H1 (cell line): ENCODE results near the gene LSG1. TPM values are rescaled to one million over a fixed set of nuclear protein-coding genes. Genes with fewer than 3 reads are reported as not detected.

ENCODE experiments used
- CTCF ChIA-PET: fragments of 300-600 bp; sonication (Branson Sonifier 250); formaldehyde crosslinking; loops from one replicate; lab custom pipeline; 2021; ENCODE audit not compliant: partially characterized antibody; lab: Charles Lee
- POLR2A ChIA-PET: fragments of 300-600 bp; sonication (Branson Sonifier 250); formaldehyde crosslinking; loops from one replicate; lab custom pipeline; 2021; ENCODE audit warnings: inconsistent platforms; ENCODE audit not compliant: partially characterized antibody; lab: Charles Lee
- DNase-seq, 2 experiments: peaks; one replicate each; pipeline versions ENCODE4 v3.0.0 to v3.0.0-alpha.2; 2010 to 2022; ENCODE audit warnings: low spot score in 2 of 2, low read depth in 1 of 2, mixed read lengths in 1 of 2
- FAIRE-seq: peaks from 2 replicates; lab custom pipeline; 2011; peaks lifted over from hg19 to GRCh38; lab: Jason Lieb, UNC
- H2AFZ ChIP-seq: 2 replicates; pipeline ENCODE4 v1.8.1; 2012; ENCODE audit warnings: low read length, inconsistent platforms
- H2AK5ac ChIP-seq: 2 replicates; pipeline ENCODE4 v1.6.1; 2013; ENCODE audit warnings: low read depth, low read length
- H2BK120ac ChIP-seq: replicated peaks from 2 replicates; pipeline ENCODE3; 2013; ENCODE audit warnings: low read depth, low read length, inconsistent platforms
- H2BK12ac ChIP-seq: 2 replicates; pipeline ENCODE4 v1.6.1; 2013; ENCODE audit warnings: low read depth, low read length
- H2BK15ac ChIP-seq: 2 replicates; pipeline ENCODE4 v1.6.1; 2013; ENCODE audit warnings: low read length
- H2BK20ac ChIP-seq: 2 replicates; pipeline ENCODE4 v1.6.1; 2013; ENCODE audit warnings: low read length
- H2BK5ac ChIP-seq: 2 replicates; pipeline ENCODE4 v1.6.1; 2013; ENCODE audit warnings: low read depth, low read length
- H3K14ac ChIP-seq: 2 replicates; pipeline ENCODE4 v1.6.1; 2013; ENCODE audit warnings: inconsistent platforms; ENCODE audit not compliant: insufficient read length
- H3K18ac ChIP-seq: 2 replicates; pipeline ENCODE4 v1.6.1; 2013; ENCODE audit warnings: low read length; ENCODE audit errors: extremely low read depth
- H3K23ac ChIP-seq: 2 replicates; pipeline ENCODE4 v1.6.1; 2013; ENCODE audit warnings: inconsistent platforms; ENCODE audit not compliant: insufficient read length
- H3K23me2 ChIP-seq: 2 replicates; pipeline ENCODE4 v1.6.1; 2013; ENCODE audit warnings: low read depth, low read length
- H3K27ac ChIP-seq: 2 replicates; pipeline ENCODE4 v1.6.1; 2011; ENCODE audit warnings: low read depth, low read length, inconsistent platforms
- H3K27me3 ChIP-seq, 4 experiments: replicated peaks in 1 of 4; 1 replicate in 1 of 4; 2 replicates in 3 of 4; pipeline versions ENCODE4 v1.6.1 to v1.8.1; 2011 to 2013; ENCODE audit warnings: low read length in 3 of 4, mild to moderate bottlenecking in 3 of 4, inconsistent platforms in 2 of 4, mixed read lengths in 2 of 4, moderate library complexity in 1 of 4; ENCODE audit not compliant: control insufficient read depth in 3 of 4, insufficient read depth in 3 of 4; ENCODE audit errors: extremely low read depth in 1 of 4
- H3K36me3 ChIP-seq, 4 experiments: 2 replicates each; pipeline versions ENCODE4 v1.6.1 to v1.8.1; 2011 to 2013; ENCODE audit warnings: mild to moderate bottlenecking in 4 of 4, low read length in 3 of 4, moderate library complexity in 2 of 4, control low read depth in 1 of 4, inconsistent platforms in 1 of 4; ENCODE audit not compliant: insufficient read depth in 4 of 4, control insufficient read depth in 2 of 4
- H3K4ac ChIP-seq: replicated peaks from 2 replicates; pipeline ENCODE3; 2013; ENCODE audit warnings: low read length, low read depth, mixed read lengths, inconsistent platforms; ENCODE audit not compliant: insufficient read length
- H3K4me1 ChIP-seq, 4 experiments: replicated peaks in 1 of 4; 1 replicate in 1 of 4; 2 replicates in 3 of 4; pipeline versions ENCODE4 v1.6.1 to v1.8.1; 2011 to 2013; ENCODE audit warnings: low read length in 3 of 4, inconsistent platforms in 2 of 4, mixed read lengths in 1 of 4; ENCODE audit not compliant: insufficient read depth in 4 of 4, control insufficient read depth in 3 of 4
- H3K4me2 ChIP-seq, 2 experiments: 2 replicates each; pipeline versions ENCODE4 v1.6.1 to v1.8.1; 2011 to 2013; ENCODE audit warnings: low read depth in 2 of 2, low read length in 2 of 2, control low read depth in 1 of 2, inconsistent platforms in 1 of 2, mild to moderate bottlenecking in 1 of 2; ENCODE audit not compliant: insufficient read depth in 1 of 2
- H3K4me3 ChIP-seq, 4 experiments: fragments of 200-600, 300-600 bp in 1 of 4; sonication (generic), shearing (Covaris generic), sonication (Bioruptor Twin) in 1 of 4; 2 replicates each; pipeline versions ENCODE4 v1.5.1 to v1.8.1; 2011 to 2016; ENCODE audit warnings: low read length in 4 of 4, low read depth in 3 of 4, control low read depth in 2 of 4, inconsistent platforms in 2 of 4, mild to moderate bottlenecking in 2 of 4, mixed read lengths in 1 of 4, moderate library complexity in 1 of 4; ENCODE audit not compliant: insufficient read depth in 2 of 4; ENCODE audit errors: extremely low read depth in 1 of 4
- H3K56ac ChIP-seq: replicated peaks from 2 replicates; pipeline ENCODE3; 2013; ENCODE audit warnings: low read depth, mild to moderate bottlenecking, mixed read lengths, low read length, inconsistent platforms; ENCODE audit not compliant: insufficient read length
- H3K79me1 ChIP-seq: 2 replicates; pipeline ENCODE4 v1.6.1; 2013; ENCODE audit warnings: low read depth, low read length, control low read depth
- H3K79me2 ChIP-seq, 2 experiments: 2 replicates each; pipeline versions ENCODE4 v1.6.1 to v1.8.1; 2012 to 2013; ENCODE audit warnings: low read length in 2 of 2, mild to moderate bottlenecking in 2 of 2, inconsistent platforms in 1 of 2; ENCODE audit not compliant: insufficient read depth in 2 of 2, control insufficient read depth in 1 of 2
- H3K9ac ChIP-seq, 4 experiments: replicated peaks in 1 of 4; 1 replicate in 1 of 4; 2 replicates in 3 of 4; pipeline versions ENCODE4 v1.6.1 to v1.8.1; 2011 to 2013; ENCODE audit warnings: low read depth in 3 of 4, low read length in 3 of 4, control low read depth in 2 of 4, mild to moderate bottlenecking in 2 of 4, moderate library complexity in 2 of 4, inconsistent platforms in 1 of 4; ENCODE audit errors: extremely low read depth in 1 of 4
- H3K9me3 ChIP-seq, 2 experiments: 2 replicates each; pipeline versions ENCODE4 v1.6.1 to v1.8.1; 2012 to 2013; ENCODE audit warnings: mild to moderate bottlenecking in 2 of 2, moderate library complexity in 2 of 2, control low read depth in 1 of 2, inconsistent platforms in 1 of 2, low read depth in 1 of 2, low read length in 1 of 2, mixed read lengths in 1 of 2; ENCODE audit not compliant: insufficient read depth in 2 of 2
- H4K20me1 ChIP-seq, 2 experiments: replicated peaks in 1 of 2; 2 replicates each; pipeline versions ENCODE3 to v1.8.1; 2011 to 2013; ENCODE audit warnings: inconsistent platforms in 2 of 2, low read length in 2 of 2, mild to moderate bottlenecking in 1 of 2; ENCODE audit not compliant: insufficient read depth in 2 of 2, control insufficient read depth in 1 of 2
- H4K5ac ChIP-seq: 2 replicates; pipeline ENCODE4 v1.6.1; 2013; ENCODE audit warnings: low read length, low read depth, mixed read lengths, inconsistent platforms; ENCODE audit not compliant: insufficient read length
- H4K8ac ChIP-seq: 2 replicates; pipeline ENCODE4 v1.8.0; 2013; ENCODE audit warnings: mild to moderate bottlenecking, moderate library complexity, low read length, inconsistent platforms; ENCODE audit not compliant: insufficient read depth; ENCODE audit errors: extremely low read depth
- H4K91ac ChIP-seq: replicated peaks from 2 replicates; pipeline ENCODE3; 2013; ENCODE audit warnings: low read length, mixed read lengths, inconsistent platforms; ENCODE audit not compliant: insufficient read length
- RAD21 ChIP-seq, 2 experiments: IDR thresholded peaks in 1 of 2; conservative IDR thresholded peaks in 1 of 2; 2 replicates each; pipeline ENCODE4 v1.6.1; 2011; ENCODE audit warnings: low read depth in 2 of 2, low read length in 2 of 2, improper control_type of control experiment in 1 of 2, inconsistent platforms in 1 of 2, mild to moderate bottlenecking in 1 of 2, moderate library complexity in 1 of 2
- SUZ12 ChIP-seq: fragments of 200-600 bp; sonication (generic); IDR thresholded peaks from 2 replicates; pipeline ENCODE4 v1.6.1; 2012; ENCODE audit warnings: mild to moderate bottlenecking, inconsistent platforms, low read length, moderate library complexity, mixed read lengths
- WGBS, 2 experiments: shearing (Covaris generic) in 1 of 2; methylation state at CpG; one replicate each; pipeline versions ENCODE4 v1.1.6 to v1.1.7; 2013 to 2015; ENCODE audit warnings: low lambda C conversion rate in 2 of 2, mixed read lengths in 2 of 2, inconsistent platforms in 1 of 2, low coverage in 1 of 2, missing lambda C conversion rate in 1 of 2; ENCODE audit not compliant: insufficient replicate concordance in 2 of 2, insufficient coverage in 1 of 2, insufficient read length in 1 of 2; ENCODE audit errors: extremely low coverage in 1 of 2, missing lambda C conversion rate in 1 of 2; 5-methylcytosine and 5-hydroxymethylcytosine counted together
- polyA plus RNA-seq, 7 experiments: library from polyadenylated mRNA; depleted of rRNA in 3 of 7; stranded (reverse) in 5 of 7; unstranded in 2 of 7; fragments of >200 nt in 5 of 7; fragments of 200-250 nt in 2 of 7; gene quantifications; 1 replicate in 5 of 7; 2 replicates in 1 of 7; 4 replicates in 1 of 7; pipeline versions ENCODE4 v1.2.1 to v1.2.3, GENCODE V29; 2011 to 2013; ENCODE audit warnings: missing spikeins in 2 of 7, mixed read lengths in 2 of 7
- total RNA-seq: library from RNA; stranded (reverse); fragmentation: NEBNext Ultra II Directional; extraction: Animal tissue kit (Norgen Biotek cat#: 25700); gene quantifications from 2 replicates; pipeline ENCODE4 v1.2.1, GENCODE V29; 2021
- TF ChIP-seq, protein P1 (sequence below), 3 experiments: IDR thresholded peaks; 1 replicate in 2 of 3; 2 replicates in 1 of 3; pipeline versions ENCODE4 v1.5.1 to v1.6.1; 2011; ENCODE audit warnings: low read length in 3 of 3, mild to moderate bottlenecking in 3 of 3, inconsistent platforms in 2 of 3, low read depth in 1 of 3, moderate library complexity in 1 of 3; ENCODE audit not compliant: insufficient read depth in 1 of 3; ENCODE audit errors: control extremely low read depth in 1 of 3

Gene LSG1
- total and polyA plus RNA-seq, 2 of the 8 experiments (the other 6 are each of a cell fraction or from before 2014, with no cell fraction given) = 23.7 to 47.6 TPM

DNA sequence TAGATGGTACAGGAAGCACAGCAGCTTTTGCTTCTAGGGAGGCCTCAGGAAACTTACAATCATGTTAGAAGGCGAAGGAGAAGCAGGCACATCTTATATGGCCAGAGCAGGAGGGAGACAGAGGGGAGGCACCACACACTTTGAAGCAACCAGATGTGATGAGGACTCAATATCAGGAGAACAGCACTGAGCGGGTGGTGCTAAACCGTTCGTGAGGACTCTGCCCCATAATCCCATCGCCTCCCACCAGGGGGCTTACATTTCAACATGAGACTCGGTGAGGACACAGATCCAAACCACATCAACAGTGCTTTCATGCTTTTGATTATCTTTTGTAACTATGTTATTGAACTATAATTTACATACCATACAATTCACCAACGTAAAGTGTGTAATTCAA is 31.2 kb downstream of the LSG1 start:
- Histone ChIP-seq H2BK5ac (no peak overlapping the region), H3K56ac (no peak overlapping the region), H3K27ac (no peak overlapping the region), H3K79me1 (no peaks in the 10 kb centered on the region; the same call in 1 of the 2 replicates), H3K79me2 (no peaks in the 10 kb centered on the region), H3K36me3 (peaks cover 11 to 48% (median 37%) of the 10 kb centered on the region in 4 experiments), H4K5ac (no peak overlapping the region), H2BK20ac (no peak overlapping the region), H3K14ac (no peak overlapping the region), H2BK12ac (no peak overlapping the region), H3K4me2 (no peak overlapping the region), H3K23ac (no peak overlapping the region), H3K4ac (no peak overlapping the region), H2BK15ac (no peak overlapping the region), H3K9ac (no peak overlapping the region), H2BK120ac (no peak overlapping the region), H3K23me2 (no peaks in the 10 kb centered on the region), H3K4me3 (no peak overlapping the region), H2AFZ (no peak overlapping the region), H3K18ac (no peak overlapping the region), H3K4me1 (no peaks in the 10 kb centered on the region), H2AK5ac (no peak overlapping the region), H3K9me3 (no peaks in the 10 kb centered on the region), H4K91ac (no peak overlapping the region), H4K8ac (no peak overlapping the region), H4K20me1 (peaks cover 2% of the 10 kb centered on the region in 2 experiments), H3K27me3 (no peaks in the 10 kb centered on the region)
- 79% methylated on average over 7 of the region's 7 CpGs; no CpG with 5 or more reads in 1 of the 2 experiments for WGBS, 2 experiments
- CTCF ChIA-PET = interaction anchor here (1.0 kb wide), 1 partner anchor 301 kb away, joined by 3 read pairs; no protein-coding TSS in a partner anchor
- TF ChIP-seq, protein P1, sequence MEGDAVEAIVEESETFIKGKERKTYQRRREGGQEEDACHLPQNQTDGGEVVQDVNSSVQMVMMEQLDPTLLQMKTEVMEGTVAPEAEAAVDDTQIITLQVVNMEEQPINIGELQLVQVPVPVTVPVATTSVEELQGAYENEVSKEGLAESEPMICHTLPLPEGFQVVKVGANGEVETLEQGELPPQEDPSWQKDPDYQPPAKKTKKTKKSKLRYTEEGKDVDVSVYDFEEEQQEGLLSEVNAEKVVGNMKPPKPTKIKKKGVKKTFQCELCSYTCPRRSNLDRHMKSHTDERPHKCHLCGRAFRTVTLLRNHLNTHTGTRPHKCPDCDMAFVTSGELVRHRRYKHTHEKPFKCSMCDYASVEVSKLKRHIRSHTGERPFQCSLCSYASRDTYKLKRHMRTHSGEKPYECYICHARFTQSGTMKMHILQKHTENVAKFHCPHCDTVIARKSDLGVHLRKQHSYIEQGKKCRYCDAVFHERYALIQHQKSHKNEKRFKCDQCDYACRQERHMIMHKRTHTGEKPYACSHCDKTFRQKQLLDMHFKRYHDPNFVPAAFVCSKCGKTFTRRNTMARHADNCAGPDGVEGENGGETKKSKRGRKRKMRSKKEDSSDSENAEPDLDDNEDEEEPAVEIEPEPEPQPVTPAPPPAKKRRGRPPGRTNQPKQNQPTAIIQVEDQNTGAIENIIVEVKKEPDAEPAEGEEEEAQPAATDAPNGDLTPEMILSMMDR (IDR thresholded peaks at IDR 0.05; ENCODE audit: control extremely low read depth in 1 of 3, insufficient read depth in 1 of 3, low read depth in 1 of 3, low read length in 3 of 3) = peak in 2 of 3 experiments; percentile 26 to 54; a peak in 3 of 4 replicates
- TF ChIP-seq RAD21 (IDR thresholded peaks at IDR 0.05 in 1 of 2, conservative IDR thresholded peaks at IDR 0.05 in 1 of 2; ENCODE audit: low read depth in 2 of 2, low read length in 2 of 2) (peak in 1 of 2 experiments; percentile 11; a peak in 1 of 4 replicates), SUZ12 (no peak)
- FAIRE-seq (no peak), DNase-seq (no peak)
- POLR2A ChIA-PET = no interaction called here
